SK-N-SH (cell line): Measurements from ENCODE around the gene TASOR2.

Experiments
- EP300 ChIP-seq, 2 experiments: IDR thresholded peaks; 2 replicates each; pipeline versions ENCODE4 v1.4.0 to v1.6.1; 2012; ENCODE audit warnings: borderline replicate concordance in 1 of 2, low read depth in 1 of 2, low read length in 1 of 2
- JUND ChIP-seq: IDR thresholded peaks from 2 replicates; pipeline ENCODE4 v1.4.0; 2012
- RCOR1 ChIP-seq: fragments of 150-350 bp; IDR thresholded peaks from 2 replicates; pipeline ENCODE4 v1.6.1; 2017; ENCODE audit warnings: antibody characterized with exemption, low read length
- TF ChIP-seq, protein P1 (sequence below): fragments of 200-600 bp; sonication (generic); IDR thresholded peaks from 2 replicates; pipeline ENCODE4 v1.6.1; 2017; ENCODE audit warnings: antibody characterized with exemption, mild to moderate bottlenecking, moderate library complexity
- TF ChIP-seq, protein P2 (sequence below): IDR thresholded peaks from 2 replicates; pipeline ENCODE4 v1.4.0; 2012; ENCODE audit warnings: low read depth, borderline replicate concordance

- TF ChIP-seq, protein P1, sequence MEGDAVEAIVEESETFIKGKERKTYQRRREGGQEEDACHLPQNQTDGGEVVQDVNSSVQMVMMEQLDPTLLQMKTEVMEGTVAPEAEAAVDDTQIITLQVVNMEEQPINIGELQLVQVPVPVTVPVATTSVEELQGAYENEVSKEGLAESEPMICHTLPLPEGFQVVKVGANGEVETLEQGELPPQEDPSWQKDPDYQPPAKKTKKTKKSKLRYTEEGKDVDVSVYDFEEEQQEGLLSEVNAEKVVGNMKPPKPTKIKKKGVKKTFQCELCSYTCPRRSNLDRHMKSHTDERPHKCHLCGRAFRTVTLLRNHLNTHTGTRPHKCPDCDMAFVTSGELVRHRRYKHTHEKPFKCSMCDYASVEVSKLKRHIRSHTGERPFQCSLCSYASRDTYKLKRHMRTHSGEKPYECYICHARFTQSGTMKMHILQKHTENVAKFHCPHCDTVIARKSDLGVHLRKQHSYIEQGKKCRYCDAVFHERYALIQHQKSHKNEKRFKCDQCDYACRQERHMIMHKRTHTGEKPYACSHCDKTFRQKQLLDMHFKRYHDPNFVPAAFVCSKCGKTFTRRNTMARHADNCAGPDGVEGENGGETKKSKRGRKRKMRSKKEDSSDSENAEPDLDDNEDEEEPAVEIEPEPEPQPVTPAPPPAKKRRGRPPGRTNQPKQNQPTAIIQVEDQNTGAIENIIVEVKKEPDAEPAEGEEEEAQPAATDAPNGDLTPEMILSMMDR = no peak
- TF ChIP-seq JUND (no peak), EP300 (IDR thresholded peaks at IDR 0.05; ENCODE audit: borderline replicate concordance in 1 of 2, low read depth in 1 of 2, low read length in 1 of 2) (no peak), RCOR1 (no peak)
- TF ChIP-seq, protein P2, sequence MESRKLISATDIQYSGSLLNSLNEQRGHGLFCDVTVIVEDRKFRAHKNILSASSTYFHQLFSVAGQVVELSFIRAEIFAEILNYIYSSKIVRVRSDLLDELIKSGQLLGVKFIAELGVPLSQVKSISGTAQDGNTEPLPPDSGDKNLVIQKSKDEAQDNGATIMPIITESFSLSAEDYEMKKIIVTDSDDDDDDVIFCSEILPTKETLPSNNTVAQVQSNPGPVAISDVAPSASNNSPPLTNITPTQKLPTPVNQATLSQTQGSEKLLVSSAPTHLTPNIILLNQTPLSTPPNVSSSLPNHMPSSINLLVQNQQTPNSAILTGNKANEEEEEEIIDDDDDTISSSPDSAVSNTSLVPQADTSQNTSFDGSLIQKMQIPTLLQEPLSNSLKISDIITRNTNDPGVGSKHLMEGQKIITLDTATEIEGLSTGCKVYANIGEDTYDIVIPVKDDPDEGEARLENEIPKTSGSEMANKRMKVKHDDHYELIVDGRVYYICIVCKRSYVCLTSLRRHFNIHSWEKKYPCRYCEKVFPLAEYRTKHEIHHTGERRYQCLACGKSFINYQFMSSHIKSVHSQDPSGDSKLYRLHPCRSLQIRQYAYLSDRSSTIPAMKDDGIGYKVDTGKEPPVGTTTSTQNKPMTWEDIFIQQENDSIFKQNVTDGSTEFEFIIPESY = no peak
Measured at GRCh38 chr10:5655121-5655520, 29.5 kb upstream of the TASOR2 start.
